Naive thymus-derived CD8-positive, alpha-beta T cell (primary cell): ENCODE measurements around the gene ACTN2. TPM values are rescaled to one million over a fixed set of nuclear protein-coding genes. Genes with fewer than 3 reads are reported as not detected.

Source experiments
- ATAC-seq, 2 donors: fragments of 150-1000 bp; cut with Tn5 transposase in 1 of 2; sonication (Bioruptor Pico), chemical (Tn5 transposase) in 1 of 2; 1 replicate in 1 of 2; 2 replicates in 1 of 2; pipeline ENCODE4 v1.10.0; 2021; ENCODE audit warnings: mild to moderate bottlenecking in 2 of 2, moderate library complexity in 2 of 2
- POLR2A ChIA-PET: fragments of 350-600 bp; sonication (Branson Sonifier 250); formaldehyde crosslinking; loops from one replicate; lab custom pipeline; 2021; ENCODE audit warnings: antibody characterized with exemption; lab: Charles Lee
- DNase-seq, 10 donors: peaks; one replicate each; pipeline versions ENCODE4 v3.0.0 to v3.0.0-alpha.2; 2020 to 2022
- H3K27ac Mint-ChIP-seq, 10 donors: one replicate each; pipeline ENCODE4 v1.8.0; 2020 to 2022; ENCODE audit warnings: mild to moderate bottlenecking in 10 of 10, mixed read lengths in 10 of 10, moderate library complexity in 4 of 10, inconsistent platforms in 1 of 10
- H3K27me3 Mint-ChIP-seq, 5 donors: one replicate each; pipeline ENCODE4 v1.8.0; 2021 to 2022; ENCODE audit warnings: mixed read lengths in 5 of 5
- H3K36me3 Mint-ChIP-seq, 3 donors: one replicate each; pipeline ENCODE4 v1.8.0; 2020 to 2022; ENCODE audit warnings: mixed read lengths in 3 of 3, mild to moderate bottlenecking in 2 of 3, inconsistent platforms in 1 of 3
- H3K4me1 Mint-ChIP-seq, 4 donors: one replicate each; pipeline ENCODE4 v1.8.0; 2021 to 2022; ENCODE audit warnings: mixed read lengths in 4 of 4
- H3K4me3 Mint-ChIP-seq, 10 donors: one replicate each; pipeline ENCODE4 v1.8.0; 2020 to 2022; ENCODE audit warnings: mild to moderate bottlenecking in 10 of 10, mixed read lengths in 10 of 10, moderate library complexity in 6 of 10, inconsistent platforms in 1 of 10
- H3K9me3 Mint-ChIP-seq, 9 donors: one replicate each; pipeline ENCODE4 v1.8.0; 2020 to 2022; ENCODE audit warnings: mixed read lengths in 9 of 9, mild to moderate bottlenecking in 3 of 9, inconsistent platforms in 1 of 9, moderate library complexity in 1 of 9
- polyA plus RNA-seq, 3 donors: library from polyadenylated mRNA; unstranded; fragments of 300-500 nt; fragmentation: Illumina TruSeq; gene quantifications; one replicate each; pipeline ENCODE4 v1.2.3, GENCODE V29; 2021
- total RNA-seq, 8 experiments: library from RNA in 2 of 8; stranded (reverse) in 2 of 8; gene quantifications; one replicate each; pipeline ENCODE4 v1.2.3 and lab custom pipeline; 2021 to 2026

ACTN2 gene
- total and polyA plus RNA-seq, 5 experiments from 2014 or later = 0.36 TPM; not detected in 4

DNA sequence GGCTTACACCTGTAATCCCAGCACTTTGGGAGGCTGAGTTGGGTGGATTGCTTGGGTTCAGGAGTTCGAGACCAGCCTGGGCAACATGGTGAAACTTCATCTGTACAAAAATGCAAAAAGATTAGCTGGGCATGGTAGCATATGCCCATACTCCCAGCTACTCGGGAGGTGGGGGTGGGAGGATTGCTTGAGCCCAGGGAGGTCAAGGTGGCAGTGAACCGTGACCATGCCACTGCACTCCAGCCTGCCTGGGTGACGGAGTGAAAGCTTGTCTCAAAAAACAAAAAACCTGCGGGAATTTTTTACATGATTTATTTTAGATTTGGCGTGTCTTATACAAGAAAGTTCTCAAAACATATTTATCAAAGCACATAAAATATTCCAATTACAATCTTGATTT lies 81.0 kb downstream of the ACTN2 start:
- POLR2A ChIA-PET = no interaction called here
- Mint-ChIP-seq H3K27ac (no peak overlapping the region), H3K9me3 (no peaks in the 10 kb centered on the region), H3K4me1 (no peaks in the 10 kb centered on the region), H3K36me3 (no peaks in the 10 kb centered on the region), H3K4me3 (no peak overlapping the region), H3K27me3 (peaks cover 3 to 56% (median 14%) of the 10 kb centered on the region in 5 donors)
- ATAC-seq (no peak), DNase-seq (no peak)

DNA sequence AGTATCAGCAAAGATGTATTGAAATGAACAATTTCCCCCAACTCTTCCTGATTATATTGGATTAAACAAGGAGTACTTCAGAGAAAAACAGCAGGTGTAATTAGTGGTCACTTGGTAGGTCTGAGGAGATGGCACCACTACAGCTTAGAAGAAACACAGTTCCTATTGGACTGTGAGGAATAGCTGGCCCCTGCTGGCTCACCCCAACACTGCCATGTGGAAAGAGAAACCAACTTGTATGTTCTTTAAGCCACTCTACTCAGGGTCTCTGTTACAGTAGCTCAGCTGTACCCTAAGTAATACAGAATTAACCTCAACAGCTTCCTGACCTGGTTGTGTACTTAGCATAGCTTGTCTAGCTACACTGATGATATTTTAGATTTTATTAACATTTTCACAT lies 82.3 kb downstream of the ACTN2 start:
- Mint-ChIP-seq H3K36me3 (no peaks in the 10 kb centered on the region), H3K9me3 (no peaks in the 10 kb centered on the region), H3K27ac (no peak overlapping the region), H3K4me3 (no peak overlapping the region), H3K4me1 (no peaks in the 10 kb centered on the region), H3K27me3 (peaks cover 3 to 56% (median 14%) of the 10 kb centered on the region in 5 donors)
- POLR2A ChIA-PET = interaction anchor here (0.6 kb wide), 1 partner anchor 24 kb away, joined by 11 read pairs; no protein-coding TSS in a partner anchor
- DNase-seq (no peak), ATAC-seq (no peak)

DNA sequence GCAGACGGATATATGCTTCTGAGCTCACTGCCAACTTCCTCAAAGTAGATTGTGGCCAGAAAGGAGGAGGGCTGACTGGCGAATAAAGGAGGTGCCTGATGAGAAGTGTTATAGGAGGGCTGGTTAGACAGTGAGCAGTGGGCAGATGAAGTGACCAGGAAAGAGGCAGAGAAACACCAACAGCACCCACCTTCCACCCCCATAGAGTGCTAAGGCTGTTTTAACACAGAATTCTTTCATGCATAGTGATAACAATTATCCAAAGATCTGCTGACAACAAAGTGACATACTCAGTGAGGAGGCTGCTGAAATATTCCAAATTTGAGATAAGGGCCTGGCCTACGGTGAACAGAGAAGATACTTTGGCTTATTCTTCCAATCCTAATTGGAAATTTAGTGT lies 87.6 kb downstream of the ACTN2 start:
- POLR2A ChIA-PET = no interaction called here
- Mint-ChIP-seq H3K9me3 (peaks cover 4 to 16% (median 9%) of the 10 kb centered on the region in 9 donors), H3K27ac (peak overlapping the region in 1 of 10 donors; percentile 77), H3K4me3 (no peak overlapping the region), H3K4me1 (no peaks in the 10 kb centered on the region), H3K27me3 (peaks cover 2 to 42% (median 23%) of the 10 kb centered on the region in 5 donors), H3K36me3 (peaks cover 0 to 17% (median 8%) of the 10 kb centered on the region in 3 donors)
- DNase-seq (no peak), ATAC-seq (no peak)

DNA sequence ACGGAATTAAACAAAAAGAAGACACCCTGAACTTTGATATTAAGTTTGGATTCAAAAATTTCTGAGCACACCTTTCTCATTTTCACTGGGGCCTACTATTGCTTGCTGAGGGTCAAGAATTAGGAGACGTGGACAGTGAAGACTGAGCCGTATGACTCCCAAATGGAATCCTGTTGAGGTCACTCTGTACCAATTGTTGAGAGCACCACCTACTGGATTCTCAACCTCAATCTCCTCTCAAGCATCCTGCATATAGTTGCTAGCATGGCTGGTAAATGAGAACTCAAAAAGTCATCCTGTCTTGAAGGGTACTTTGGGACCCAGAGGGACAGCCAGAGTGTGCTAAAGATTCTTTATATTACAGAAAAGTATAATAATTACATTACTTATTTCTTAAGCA lies 88.6 kb downstream of the ACTN2 start:
- Mint-ChIP-seq H3K4me1 (no peaks in the 10 kb centered on the region), H3K4me3 (no peak overlapping the region), H3K36me3 (peaks cover 0 to 23% (median 17%) of the 10 kb centered on the region in 3 donors), H3K9me3 (peaks cover 10 to 26% (median 15%) of the 10 kb centered on the region in 9 donors), H3K27ac (no peak overlapping the region), H3K27me3 (peaks cover 6 to 42% (median 16%) of the 10 kb centered on the region in 5 donors)
- ATAC-seq (no peak), DNase-seq (no peak)
- POLR2A ChIA-PET = no interaction called here

DNA sequence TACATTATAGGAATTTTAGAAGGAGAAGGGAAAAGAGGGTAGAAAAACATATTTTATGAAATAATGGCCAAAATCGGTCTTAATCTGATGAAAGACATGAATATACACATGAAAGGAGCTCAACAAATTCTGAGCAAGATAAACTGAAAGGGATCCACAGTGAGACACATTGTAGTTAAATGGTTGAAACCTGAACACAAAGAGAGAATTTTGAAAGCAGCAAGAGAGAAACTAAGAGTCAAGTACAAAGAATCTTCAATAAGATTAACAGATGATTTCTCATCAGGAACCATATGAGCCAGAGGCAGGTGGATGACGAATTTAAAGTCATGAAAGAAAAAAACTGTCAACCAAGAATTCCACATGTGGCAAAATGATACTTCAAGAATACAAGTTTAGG lies 93.0 kb downstream of the ACTN2 start:
- Mint-ChIP-seq H3K36me3 (peaks cover 0 to 23% (median 20%) of the 10 kb centered on the region in 3 donors), H3K9me3 (peaks cover 10 to 26% (median 16%) of the 10 kb centered on the region in 9 donors), H3K4me3 (no peak overlapping the region), H3K27ac (peak overlapping the region in 2 of 10 donors; percentile 0 to 31), H3K27me3 (peaks cover 6 to 32% (median 12%) of the 10 kb centered on the region in 5 donors), H3K4me1 (no peaks in the 10 kb centered on the region)
- DNase-seq (no peak), ATAC-seq (no peak)
- POLR2A ChIA-PET = no interaction called here

DNA sequence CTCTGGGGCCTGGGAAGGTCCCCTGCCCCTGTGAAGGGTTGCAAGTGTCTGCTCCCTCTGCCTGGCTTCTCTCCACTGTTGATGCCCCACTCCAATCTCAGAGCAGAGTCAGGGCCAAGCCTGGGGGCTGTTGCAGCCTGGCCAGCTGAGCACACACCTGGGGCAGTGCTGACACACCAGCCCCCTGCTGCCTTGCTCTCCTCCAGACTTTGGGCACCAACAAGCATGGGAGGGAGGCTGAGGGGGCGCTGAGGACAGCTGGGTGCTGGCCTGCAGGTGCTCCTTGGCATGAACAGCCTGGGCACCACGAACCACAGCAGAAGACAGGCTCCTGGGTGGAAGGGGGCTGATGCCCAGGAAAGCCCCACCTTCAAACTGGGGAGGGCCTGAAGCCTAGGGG lies 99.2 kb downstream of the ACTN2 start:
- DNase-seq = no peak
- Mint-ChIP-seq H3K4me3 (no peak overlapping the region), H3K27me3 (peaks cover 0 to 2% (median 0%) of the 10 kb centered on the region in 5 donors), H3K27ac (no peak overlapping the region), H3K4me1 (no peaks in the 10 kb centered on the region), H3K36me3 (no peaks in the 10 kb centered on the region), H3K9me3 (no peaks in the 10 kb centered on the region)
- POLR2A ChIA-PET = no interaction called here
- ATAC-seq = no peak

DNA sequence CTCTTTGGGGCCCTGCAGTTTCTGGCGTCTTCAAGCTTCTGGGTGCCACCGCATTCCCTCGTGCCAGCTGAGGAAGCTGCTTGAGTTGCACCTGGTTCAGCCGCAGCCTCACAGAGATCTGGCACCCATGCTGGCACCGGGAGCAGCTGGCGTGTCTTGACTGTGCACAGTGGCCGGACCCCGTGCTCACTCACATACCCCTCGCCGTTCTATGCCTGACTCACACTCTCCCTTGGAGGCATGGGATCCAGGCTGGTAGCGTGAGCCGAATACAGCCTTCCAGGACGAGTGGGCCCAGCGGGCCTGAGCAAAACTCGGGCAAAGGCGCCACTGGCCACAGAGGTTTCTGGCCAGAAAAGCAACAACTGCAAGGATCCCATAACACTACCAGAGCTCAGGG lies 100.2 kb downstream of the ACTN2 start:
- Mint-ChIP-seq H3K4me3 (no peak overlapping the region), H3K9me3 (no peaks in the 10 kb centered on the region), H3K27ac (no peak overlapping the region), H3K4me1 (no peaks in the 10 kb centered on the region), H3K27me3 (peaks cover 0 to 2% (median 0%) of the 10 kb centered on the region in 5 donors), H3K36me3 (no peaks in the 10 kb centered on the region)
- DNase-seq (no peak), ATAC-seq (no peak)
- POLR2A ChIA-PET = interaction anchor here (0.9 to 1.0 kb wide), 2 partner anchors 9 to 10 kb away, joined by 3 to 4 read pairs; partner anchors contain the start of gene MTR

DNA sequence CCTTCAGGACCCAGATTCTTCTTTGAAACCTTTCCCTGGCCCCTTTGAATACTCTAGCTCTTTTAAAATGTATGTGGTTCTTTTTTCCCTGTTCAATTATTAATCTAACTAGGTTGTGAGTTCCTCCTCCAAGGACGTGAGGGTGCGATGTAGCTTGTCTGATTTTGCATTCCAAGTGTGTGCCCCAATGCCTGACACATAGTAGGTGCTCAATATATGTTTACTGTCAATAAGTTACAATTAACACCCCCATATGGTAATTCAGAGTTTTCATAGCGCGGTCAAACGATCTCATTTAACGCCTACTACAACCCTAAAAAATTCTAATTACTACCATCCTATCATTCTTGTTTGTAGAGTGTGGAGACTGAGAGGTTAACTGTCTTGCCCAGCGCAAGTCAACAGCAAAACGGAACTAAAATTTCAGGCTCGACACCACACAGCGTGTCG lies 108.3 kb downstream of the ACTN2 start:
- Mint-ChIP-seq H3K27ac (peak overlapping the region; percentile 96 to 100 (median 98)), H3K4me1 (peaks cover 29 to 37% (median 33%) of the 10 kb centered on the region in 4 donors), H3K9me3 (no peaks in the 10 kb centered on the region), H3K27me3 (peaks cover 0 to 8% (median 0%) of the 10 kb centered on the region in 5 donors), H3K4me3 (peak overlapping the region; percentile 92 to 98 (median 95)), H3K36me3 (no peaks in the 10 kb centered on the region)
- ATAC-seq = peak in 1 of 2 donors; percentile 31
- POLR2A ChIA-PET = interaction anchor here (0.8 to 2.8 kb wide), 6 partner anchors 8 to 1290 kb away, joined by 3 to 20 read pairs (median 4); partner anchors contain the start of gene HEATR1
- no peak for DNase-seq

DNA sequence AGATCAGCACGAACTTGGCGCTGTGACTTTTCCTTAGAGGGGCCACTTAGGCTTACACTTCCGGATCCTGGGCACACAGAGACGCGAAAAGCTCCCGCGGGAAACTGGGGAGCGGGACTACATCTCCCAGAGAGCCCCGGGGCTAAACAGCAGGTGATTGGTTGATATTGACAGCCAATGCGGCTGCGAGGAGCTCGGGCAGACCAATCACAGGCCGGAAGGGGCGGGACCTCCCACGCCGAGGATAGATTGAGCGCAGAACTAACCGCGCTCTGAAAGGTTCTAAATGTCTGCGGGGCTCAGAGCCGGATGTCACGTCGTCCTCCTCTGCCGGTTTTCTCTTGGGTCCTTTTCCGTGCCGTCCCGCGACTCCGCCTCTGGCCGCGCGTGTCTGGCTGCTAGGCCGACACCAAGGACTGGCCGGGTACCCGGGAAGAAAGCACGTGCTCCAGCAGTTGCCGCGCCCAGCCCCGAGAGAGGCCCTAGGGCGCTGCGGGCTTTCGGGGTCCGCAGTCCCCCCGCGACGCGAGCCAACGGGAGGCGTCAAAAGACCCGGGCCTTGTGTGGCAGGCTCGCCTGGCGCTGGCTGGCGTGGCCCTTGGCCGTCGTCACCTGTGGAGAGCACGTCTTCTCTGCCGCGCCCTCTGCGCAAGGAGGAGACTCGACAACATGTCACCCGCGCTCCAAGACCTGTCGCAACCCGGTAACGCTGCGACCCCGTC lies 108.9 kb downstream of the ACTN2 start, which contains the start of gene MTR:
Gene MTR, plus strand, starts transcription at position 258 of the 722 bp plus-strand sequence. Its CDS starts 412 bp downstream, at position 670.
- peaks cover 0 to 8% (median 0%) of the 10 kb centered on the region in 5 donors for H3K27me3 Mint-ChIP-seq
- peak; percentile 87 to 98 (median 95) for DNase-seq
- peak within 1 kb of the TSS; percentile 92 to 98 (median 95) for H3K4me3 Mint-ChIP-seq
- no peaks in the 10 kb centered on the region for H3K9me3 Mint-ChIP-seq
- peak; percentile 88 to 92 for ATAC-seq
- POLR2A ChIA-PET = interaction anchor here (0.8 to 2.8 kb wide), 7 partner anchors 9 to 1290 kb away, joined by 3 to 20 read pairs (median 3); partner anchors contain the start of gene HEATR1
- H3K36me3 Mint-ChIP-seq = peaks cover 0 to 5% (median 0%) of the 10 kb centered on the region in 3 donors
- peaks cover 33 to 42% (median 38%) of the 10 kb centered on the region in 4 donors for H3K4me1 Mint-ChIP-seq
- H3K27ac Mint-ChIP-seq = peak within 1 kb of the TSS; percentile 96 to 100 (median 98)

DNA sequence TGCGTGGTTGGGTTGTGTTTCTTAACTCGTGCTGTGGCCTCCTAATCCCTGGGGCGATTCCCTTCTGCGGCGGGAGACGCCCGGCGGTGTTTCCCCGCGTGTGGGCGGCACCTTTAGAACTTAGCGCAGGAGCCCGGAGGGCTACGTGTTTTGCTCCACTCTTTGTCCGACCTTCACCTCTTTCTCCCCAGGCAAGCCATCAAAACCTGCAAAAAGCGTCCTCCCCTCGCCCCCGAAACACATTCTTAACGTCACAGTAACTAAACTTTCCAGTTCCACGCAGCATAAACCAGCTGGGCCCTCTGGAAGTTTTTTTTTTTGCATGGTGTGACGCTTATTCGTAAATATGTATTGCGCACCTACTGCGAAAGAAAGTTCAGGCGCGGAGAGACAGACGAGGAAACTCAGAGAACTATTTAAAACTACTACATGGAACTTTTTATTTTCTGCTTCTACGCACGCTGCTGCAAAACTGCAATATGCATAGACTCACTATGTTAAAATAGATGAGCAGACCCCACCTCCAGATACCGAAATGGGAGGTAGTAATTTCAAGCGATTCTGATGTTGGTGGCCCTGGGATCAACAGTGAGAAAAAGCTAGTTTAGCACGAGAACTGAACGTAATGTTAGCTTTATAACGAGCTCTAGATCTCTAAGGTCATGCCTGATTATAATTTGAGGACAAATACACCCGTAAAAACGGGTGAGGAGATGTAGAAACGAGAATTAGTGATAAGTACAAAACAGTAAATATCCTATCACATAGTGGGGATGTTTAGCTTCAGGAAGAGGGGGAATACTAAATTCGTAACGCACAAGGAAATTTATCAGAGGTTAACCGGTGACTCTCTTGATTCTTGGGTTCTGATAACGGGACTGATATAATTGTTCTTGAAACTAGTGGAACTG lies 109.7 kb downstream of the ACTN2 start:
- H3K27ac Mint-ChIP-seq = peak overlapping the region; percentile 96 to 100 (median 98)
- H3K4me3 Mint-ChIP-seq = peak overlapping the region; percentile 92 to 98 (median 95)
- peaks cover 36 to 50% (median 46%) of the 10 kb centered on the region in 4 donors for H3K4me1 Mint-ChIP-seq
- DNase-seq = peak in 6 of 10 donors; percentile 68 to 78 (median 74)
- no peaks in the 10 kb centered on the region for H3K9me3 Mint-ChIP-seq
- peaks cover 0 to 7% (median 2%) of the 10 kb centered on the region in 3 donors for H3K36me3 Mint-ChIP-seq
- POLR2A ChIA-PET = interaction anchor here (1.0 to 2.8 kb wide), 4 partner anchors 10 to 514 kb away, joined by 3 to 20 read pairs (median 3); partner anchors contain the start of gene ERO1B
- H3K27me3 Mint-ChIP-seq = peaks cover 0 to 8% (median 0%) of the 10 kb centered on the region in 5 donors
- ATAC-seq = peak; percentile 13 to 42

DNA sequence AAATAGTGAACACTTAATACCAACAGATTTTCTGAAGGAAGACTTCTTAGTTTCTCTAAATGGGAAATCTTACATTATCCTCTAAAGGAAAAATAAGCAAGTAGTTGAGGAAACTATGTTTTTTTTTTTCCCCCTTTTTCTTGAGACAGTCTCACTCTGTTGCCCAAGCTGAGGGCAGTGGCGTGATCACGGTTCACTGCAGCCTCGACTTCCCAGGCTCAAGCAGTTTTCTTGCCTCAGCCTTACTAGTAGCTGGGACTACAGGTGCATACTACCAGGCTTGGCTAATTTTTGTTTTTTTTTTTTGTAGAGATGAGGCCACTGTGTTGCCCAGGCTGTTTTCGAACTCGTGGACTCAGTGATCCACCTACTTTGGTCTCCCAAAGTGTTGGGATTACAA lies 112.7 kb downstream of the ACTN2 start:
- POLR2A ChIA-PET = no interaction called here
- Mint-ChIP-seq H3K4me3 (peak overlapping the region in 1 of 10 donors; percentile 19), H3K36me3 (peaks cover 0 to 25% (median 4%) of the 10 kb centered on the region in 3 donors), H3K9me3 (no peaks in the 10 kb centered on the region), H3K27me3 (no peaks in the 10 kb centered on the region), H3K27ac (peak overlapping the region in 1 of 10 donors; percentile 3), H3K4me1 (peaks cover 55 to 76% (median 69%) of the 10 kb centered on the region in 4 donors)
- DNase-seq (no peak), ATAC-seq (no peak)
